Activated gamma-delta T cell treated with anti-CD3 and anti-CD28 coated beads, Interleukin-2, amount 50 U/mL, for 16 hours (primary cell): ENCODE measurements around the gene WWOX.
"Not testable (repeated sequence)": the region's sequence is repeated elsewhere in the genome, so short reads cannot be mapped to it uniquely, and the experiment has no call there.

Experiments used
- DNase-seq: peaks from one replicate; pipeline ENCODE4 v3.0.0-alpha.2; 2020; ENCODE audit warnings: low read depth

WWOX gene

GRCh38 chr16:78503602-78504001 lies 404.1 kb downstream of the WWOX start:
- DNase-seq = no peak

GRCh38 chr16:78504401-78504851 lies 405.0 kb downstream of the WWOX start:
- no peak for DNase-seq

GRCh38 chr16:78505036-78505435 lies 405.6 kb downstream of the WWOX start:
- DNase-seq = no peak

GRCh38 chr16:78505544-78506366 lies 406.3 kb downstream of the WWOX start:
- no peak for DNase-seq

- no peak for DNase-seq
Measured at GRCh38 chr16:78506367-78507193, 407.1 kb downstream of the WWOX start.

- DNase-seq = no peak
Measured at GRCh38 chr16:78507576-78507975, 408.1 kb downstream of the WWOX start.

GRCh38 chr16:78509965-78510364 lies 410.5 kb downstream of the WWOX start:
- DNase-seq = no peak

- no peak for DNase-seq
Measured at GRCh38 chr16:78510496-78510895, 411.0 kb downstream of the WWOX start.

- DNase-seq = no peak
Measured at GRCh38 chr16:78513838-78514237, 414.4 kb downstream of the WWOX start.

- not testable (repeated sequence) for DNase-seq
Measured at GRCh38 chr16:78514888-78515287, 415.4 kb downstream of the WWOX start.

- no peak for DNase-seq
Measured at GRCh38 chr16:78515421-78515820, 416.0 kb downstream of the WWOX start.

- no peak for DNase-seq
Measured at GRCh38 chr16:78516006-78516736, 416.7 kb downstream of the WWOX start.

GRCh38 chr16:78519896-78520295 lies 420.4 kb downstream of the WWOX start:
- DNase-seq = no peak

- no peak for DNase-seq
Measured at GRCh38 chr16:78520470-78520869, 421.0 kb downstream of the WWOX start.

GRCh38 chr16:78522327-78522726 lies 422.9 kb downstream of the WWOX start:
- no peak for DNase-seq

GRCh38 chr16:78523212-78523985 lies 423.9 kb downstream of the WWOX start:
- DNase-seq = no peak

- no peak for DNase-seq
Measured at GRCh38 chr16:78524066-78524595, 424.7 kb downstream of the WWOX start.

- no peak for DNase-seq
Measured at GRCh38 chr16:78528265-78528664, 428.8 kb downstream of the WWOX start.

GRCh38 chr16:78529881-78530280 lies 430.4 kb downstream of the WWOX start:
- DNase-seq = no peak

- DNase-seq = no peak
Measured at GRCh38 chr16:78530283-78530682, 430.8 kb downstream of the WWOX start.

- DNase-seq = no peak
Measured at GRCh38 chr16:78535098-78535497, 435.6 kb downstream of the WWOX start.
